A549 (cell line): ENCODE results near the gene HSPG2. TPM values are rescaled to one million over a fixed set of nuclear protein-coding genes. Genes with fewer than 3 reads are reported as not detected.

Source experiments
- ATAC-seq, 2 experiments: fragments of 200-7000 bp in 1 of 2; fragments of >200 bp in 1 of 2; cut with Nextera tagmentation in 1 of 2; cut with Tn5 transposase in 1 of 2; 3 replicates each; pipeline versions ENCODE4 v1.8.0 to v1.9.1; 2018 to 2020; ENCODE audit warnings: mild to moderate bottlenecking in 1 of 2, moderate library complexity in 1 of 2
- CTCF ChIA-PET: fragments of 300-600 bp; sonication (Branson Sonifier 250); formaldehyde crosslinking; extraction: SDS; loops from one replicate; lab custom pipeline; 2021; ENCODE audit warnings: antibody characterized with exemption, inconsistent platforms; lab: Yijun Ruan, JAX
- POLR2A ChIA-PET: fragments of 350-600 bp; formaldehyde crosslinking; extraction: SDS; loops from one replicate; lab custom pipeline; 2021; ENCODE audit warnings: antibody characterized with exemption, inconsistent platforms; lab: Yijun Ruan, JAX
- DNase-seq, 2 experiments: peaks; one replicate each; pipeline versions ENCODE4 v3.0.0 to v3.0.0-alpha.2; 2011 to 2016; ENCODE audit warnings: low read depth in 1 of 2, low spot score in 1 of 2
- FAIRE-seq: peaks from 2 replicates; lab custom pipeline; 2011; peaks lifted over from hg19 to GRCh38; lab: Jason Lieb, UNC
- H3K27ac ChIP-seq, 2 experiments: fragments of >200 bp; sonication (Bioruptor Twin); formaldehyde crosslinking; 3 replicates each; pipeline ENCODE4 v1.5.1; 2016 to 2017
- H3K4me1 ChIP-seq: fragments of >200 bp; sonication (Bioruptor Twin); formaldehyde crosslinking; 3 replicates; pipeline ENCODE4 v1.6.1; 2016
- H3K4me2 ChIP-seq: fragments of >200 bp; sonication (Bioruptor Twin); formaldehyde crosslinking; 3 replicates; pipeline ENCODE4 v1.6.1; 2016
- H3K4me3 ChIP-seq: fragments of >200 bp; sonication (Bioruptor Twin); formaldehyde crosslinking; 3 replicates; pipeline ENCODE4 v1.5.1; 2016
- H3K9me3 ChIP-seq: fragments of >200 bp; sonication (Bioruptor Twin); formaldehyde crosslinking; 3 replicates; pipeline ENCODE4 v1.6.1; 2016
- CBX2 ChIP-seq: fragments of 200-600 bp; sonication (generic); IDR thresholded peaks from 2 replicates; pipeline ENCODE4 v1.6.1; 2016; ENCODE audit warnings: low read depth, mild to moderate bottlenecking, borderline replicate concordance
- CBX8 ChIP-seq: fragments of 200-600 bp; sonication (generic); IDR thresholded peaks from 2 replicates; pipeline ENCODE4 v1.6.1; 2016
- CEBPB ChIP-seq, 2 experiments: fragments of >200 bp in 1 of 2; sonication (Bioruptor Twin) in 1 of 2; formaldehyde crosslinking in 1 of 2; IDR thresholded peaks; 2 replicates each; pipeline ENCODE4 v1.6.1; 2012 to 2016
- EHF ChIP-seq: fragments of 250-450 bp; sonication (Bioruptor Pico); IDR thresholded peaks from 2 replicates; pipeline ENCODE4 v1.5.0; 2020; ENCODE audit warnings: mild to moderate bottlenecking
- EP300 ChIP-seq, 2 experiments: fragments of >200 bp; sonication (Bioruptor Twin); formaldehyde crosslinking; IDR thresholded peaks; 2 replicates in 1 of 2; 3 replicates in 1 of 2; pipeline ENCODE4 v1.6.1; 2016 to 2017
- ESRRA ChIP-seq: fragments of 150-350 bp; IDR thresholded peaks from 2 replicates; pipeline ENCODE4 v1.6.1; 2014; ENCODE audit warnings: mild to moderate bottlenecking, low read length, borderline replicate concordance
- FOSB ChIP-seq: fragments of 250-450 bp; sonication (Bioruptor Pico); IDR thresholded peaks from 2 replicates; pipeline ENCODE4 v1.5.0; 2020; ENCODE audit warnings: mild to moderate bottlenecking, moderate library complexity
- GATA3 ChIP-seq: IDR thresholded peaks from 2 replicates; pipeline ENCODE4 v1.6.1; 2012; ENCODE audit warnings: borderline replicate concordance
- HEYL ChIP-seq: fragments of 250-450 bp; sonication (Bioruptor Pico); IDR thresholded peaks from 2 replicates; pipeline ENCODE4 v1.8.0; 2021; ENCODE audit warnings: mild to moderate bottlenecking, moderate library complexity
- HOXB5 ChIP-seq: fragments of 250-450 bp; sonication (Bioruptor Pico); IDR thresholded peaks from 2 replicates; pipeline ENCODE4 v1.5.0; 2020; ENCODE audit warnings: mild to moderate bottlenecking, moderate library complexity
- JUNB ChIP-seq: fragments of >200 bp; sonication (Bioruptor Twin); formaldehyde crosslinking; IDR thresholded peaks from 2 replicates; pipeline ENCODE4 v1.6.1; 2016
- MYC ChIP-seq: IDR thresholded peaks from 2 replicates; pipeline ENCODE4 v1.6.1; 2012; ENCODE audit warnings: mild to moderate bottlenecking, inconsistent platforms, low read length, improper control_type of control experiment, borderline replicate concordance
- NFE2L2 ChIP-seq: fragments of 150-350 bp; conservative IDR thresholded peaks from 2 replicates; pipeline ENCODE4 v1.6.1; 2014; ENCODE audit warnings: low read length
- RAD21 ChIP-seq, 2 experiments: fragments of >200 bp in 1 of 2; sonication (Bioruptor Twin) in 1 of 2; formaldehyde crosslinking in 1 of 2; IDR thresholded peaks in 1 of 2; conservative IDR thresholded peaks in 1 of 2; 2 replicates in 1 of 2; 3 replicates in 1 of 2; pipeline ENCODE4 v1.6.1; 2012 to 2018; ENCODE audit warnings: inconsistent platforms in 1 of 2
- RARB ChIP-seq: fragments of 250-450 bp; sonication (Bioruptor Pico); IDR thresholded peaks from 2 replicates; pipeline ENCODE4 v1.8.0; 2021; ENCODE audit warnings: mild to moderate bottlenecking, moderate library complexity
- SMC3 ChIP-seq: fragments of >200 bp; sonication (Bioruptor Twin); formaldehyde crosslinking; IDR thresholded peaks from 3 replicates; pipeline ENCODE4 v1.6.1; 2018; ENCODE audit warnings: inconsistent platforms
- ZNF302 ChIP-seq: fragments of 250-450 bp; sonication (Bioruptor Pico); IDR thresholded peaks from 2 replicates; pipeline ENCODE4 v1.9.0; 2021; ENCODE audit warnings: inconsistent platforms, mild to moderate bottlenecking, moderate library complexity
- ZSCAN20 ChIP-seq: fragments of 250-450 bp; sonication (Bioruptor Pico); IDR thresholded peaks from 2 replicates; pipeline ENCODE4 v1.8.0; 2022; ENCODE audit warnings: mild to moderate bottlenecking, moderate library complexity
- WGBS: methylation state at CpG from one replicate; pipeline ENCODE4 v1.1.6; 2017; ENCODE audit errors: missing lambda C conversion rate; 5-methylcytosine and 5-hydroxymethylcytosine counted together
- polyA plus RNA-seq, 4 experiments: library from polyadenylated mRNA; depleted of rRNA in 3 of 4; stranded (reverse); fragments of >200 nt; fragmentation: RNase III in 1 of 4; extraction: RNeasy Plus Mini Kit Qiagen cat#74134 plus additional on column Dnase treatment in 1 of 4; gene quantifications; 2 replicates in 3 of 4; 3 replicates in 1 of 4; pipeline ENCODE4 v1.2.3, GENCODE V29; 2011 to 2017
- TF ChIP-seq, protein P1 (sequence below): fragments of 450-650 bp; IDR thresholded peaks from 2 replicates; pipeline ENCODE4 v1.6.1; 2014; ENCODE audit warnings: antibody characterized with exemption
- TF ChIP-seq, protein P2 (sequence below): IDR thresholded peaks from 2 replicates; pipeline ENCODE4 v1.6.1; 2012
- TF ChIP-seq, protein P3 (sequence below): fragments of >200 bp; sonication (Bioruptor Twin); formaldehyde crosslinking; IDR thresholded peaks from 2 replicates; pipeline ENCODE4 v1.6.1; 2016
- TF ChIP-seq, protein P4 (sequence below): fragments of >200 bp; sonication (Bioruptor Twin); formaldehyde crosslinking; IDR thresholded peaks from 3 replicates; pipeline ENCODE4 v1.5.1; 2016
- TF ChIP-seq, protein P5 (sequence below): fragments of >200 bp; sonication (Bioruptor Twin); formaldehyde crosslinking; IDR thresholded peaks from 3 replicates; pipeline ENCODE4 v1.6.1; 2016

Gene HSPG2
- polyA plus RNA-seq, 2 of the 4 experiments (the other 2 are of a cell fraction) = 7.0 to 42.7 TPM

DNA sequence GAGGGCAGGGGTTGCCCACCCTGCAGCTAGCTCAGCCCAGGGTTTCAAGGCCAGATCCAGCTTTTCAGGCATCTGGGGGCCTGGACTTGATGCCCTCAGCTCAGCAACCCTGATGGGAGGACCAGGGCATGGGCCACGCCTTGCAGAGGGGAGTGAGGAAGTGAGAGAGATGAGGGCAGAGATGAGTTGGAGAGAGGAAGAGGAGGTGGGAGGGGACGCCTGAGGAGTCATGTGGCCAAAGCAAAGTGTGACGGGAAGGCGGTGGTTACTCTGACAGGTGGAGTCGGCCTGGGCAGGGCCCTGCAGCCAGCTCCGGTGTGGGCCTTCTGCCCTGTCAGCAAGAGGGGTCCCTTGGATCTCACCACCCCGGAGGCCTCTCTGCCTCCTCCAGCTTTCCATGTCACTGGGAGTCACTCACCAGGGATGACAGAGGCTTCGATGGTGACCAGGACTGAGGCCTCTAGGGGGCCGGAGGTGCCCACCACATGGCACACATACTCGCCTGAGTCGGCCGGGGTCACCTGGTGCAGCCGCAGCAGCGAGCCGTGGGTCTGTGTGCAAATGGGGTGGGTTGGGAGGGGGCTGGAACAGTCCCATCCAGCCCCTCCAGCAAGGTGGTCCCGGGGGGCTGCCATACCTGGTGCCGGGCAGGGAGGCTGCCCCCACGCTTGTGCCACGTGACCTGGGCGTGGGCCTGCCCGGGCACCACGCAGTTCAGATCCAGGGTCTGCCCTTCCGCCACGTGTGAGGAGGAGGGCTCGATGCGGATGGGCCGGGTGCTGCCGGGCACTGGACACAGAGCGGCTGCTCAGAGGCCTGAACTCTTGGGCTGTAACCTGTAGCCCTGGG is 84.6 kb downstream of the HSPG2 start:
- Histone ChIP-seq H3K27ac (no peak overlapping the region), H3K4me2 (no peak overlapping the region), H3K4me1 (0 out of 3 replicates have a peak, but pooled peaks cover 5% of the 10 kb centered on the region), H3K9me3 (no peaks in the 10 kb centered on the region), H3K4me3 (no peak overlapping the region)
- POLR2A ChIA-PET = no interaction called here
- CTCF ChIA-PET = no interaction called here
- ATAC-seq = no peak
- WGBS = 93% methylated on average over 7 of the region's 29 CpGs
- no peak for DNase-seq
- TF ChIP-seq RARB (CRISPR knock-in tag) (no peak), GATA3 (no peak), ESRRA (no peak), JUNB (no peak), NFE2L2 (no peak), CBX2 (no peak), RAD21 (conservative IDR thresholded peaks at IDR 0.05 in 1 of 2, IDR thresholded peaks at IDR 0.05 in 1 of 2) (no peak), MYC (no peak), HEYL (no peak), ZNF302 (CRISPR knock-in tag) (no peak), HOXB5 (CRISPR knock-in tag) (no peak), CEBPB (IDR thresholded peaks at IDR 0.05) (no peak), EHF (CRISPR knock-in tag) (no peak), FOSB (CRISPR knock-in tag) (no peak), CBX8 (no peak), SMC3 (no peak), EP300 (IDR thresholded peaks at IDR 0.05) (no peak)
- TF ChIP-seq, protein P1, sequence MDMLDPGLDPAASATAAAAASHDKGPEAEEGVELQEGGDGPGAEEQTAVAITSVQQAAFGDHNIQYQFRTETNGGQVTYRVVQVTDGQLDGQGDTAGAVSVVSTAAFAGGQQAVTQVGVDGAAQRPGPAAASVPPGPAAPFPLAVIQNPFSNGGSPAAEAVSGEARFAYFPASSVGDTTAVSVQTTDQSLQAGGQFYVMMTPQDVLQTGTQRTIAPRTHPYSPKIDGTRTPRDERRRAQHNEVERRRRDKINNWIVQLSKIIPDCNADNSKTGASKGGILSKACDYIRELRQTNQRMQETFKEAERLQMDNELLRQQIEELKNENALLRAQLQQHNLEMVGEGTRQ = no peak
- TF ChIP-seq, protein P2, sequence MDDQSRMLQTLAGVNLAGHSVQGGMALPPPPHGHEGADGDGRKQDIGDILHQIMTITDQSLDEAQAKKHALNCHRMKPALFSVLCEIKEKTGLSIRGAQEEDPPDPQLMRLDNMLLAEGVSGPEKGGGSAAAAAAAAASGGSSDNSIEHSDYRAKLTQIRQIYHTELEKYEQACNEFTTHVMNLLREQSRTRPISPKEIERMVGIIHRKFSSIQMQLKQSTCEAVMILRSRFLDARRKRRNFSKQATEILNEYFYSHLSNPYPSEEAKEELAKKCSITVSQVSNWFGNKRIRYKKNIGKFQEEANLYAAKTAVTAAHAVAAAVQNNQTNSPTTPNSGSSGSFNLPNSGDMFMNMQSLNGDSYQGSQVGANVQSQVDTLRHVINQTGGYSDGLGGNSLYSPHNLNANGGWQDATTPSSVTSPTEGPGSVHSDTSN = no peak
- TF ChIP-seq, protein P3, sequence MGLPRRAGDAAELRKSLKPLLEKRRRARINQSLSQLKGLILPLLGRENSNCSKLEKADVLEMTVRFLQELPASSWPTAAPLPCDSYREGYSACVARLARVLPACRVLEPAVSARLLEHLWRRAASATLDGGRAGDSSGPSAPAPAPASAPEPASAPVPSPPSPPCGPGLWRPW = no peak
- FAIRE-seq = no peak

DNA sequence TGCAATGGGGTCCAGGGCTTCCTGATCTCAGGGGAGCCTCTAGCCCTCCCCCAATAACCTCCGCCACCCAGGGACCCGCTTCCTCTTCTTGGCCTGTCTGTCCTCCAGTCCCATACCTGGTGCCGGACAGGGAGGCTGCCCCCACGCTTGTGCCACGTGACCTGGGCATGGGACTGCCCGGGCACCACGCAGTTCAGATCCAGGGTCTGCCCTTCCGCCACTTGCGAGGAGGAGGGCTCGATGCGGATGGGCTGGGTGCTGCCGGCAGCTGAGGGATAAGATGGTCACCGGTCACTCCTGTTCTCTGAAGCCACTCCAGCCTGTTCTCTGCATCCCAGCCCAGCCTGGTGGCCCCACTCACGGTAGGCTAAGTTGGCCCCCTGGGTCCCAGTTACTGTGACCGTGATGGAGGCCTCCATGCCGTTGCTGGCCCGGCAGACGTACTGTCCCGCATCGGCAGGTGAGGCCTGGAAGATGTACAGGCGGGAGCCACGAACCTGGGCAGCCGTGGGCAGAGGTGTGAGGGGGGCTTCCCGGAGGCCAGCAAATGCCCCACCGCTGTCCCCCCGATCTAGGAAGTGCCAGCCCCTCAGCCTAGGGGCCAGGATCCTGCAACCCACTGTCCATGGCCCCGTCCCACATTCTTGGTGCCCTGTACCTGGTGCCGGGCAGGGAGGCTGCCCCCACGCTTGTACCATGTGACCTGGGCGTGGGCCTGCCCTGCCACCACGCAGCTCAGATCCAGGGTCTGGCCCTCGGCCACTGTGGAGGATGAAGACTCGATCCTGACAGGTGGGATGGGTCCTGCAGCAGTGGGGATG is 85.5 kb downstream of the HSPG2 start:
- WGBS = 97% methylated on average over 14 of the region's 33 CpGs
- POLR2A ChIA-PET = no interaction called here
- CTCF ChIA-PET = interaction anchor here (0.6 to 1.0 kb wide), 2 partner anchors 89 to 112 kb away, joined by 3 to 4 read pairs; no protein-coding TSS in a partner anchor

More for the DNA sequence above, 85.5 kb downstream of the HSPG2 start:
- H3K27ac ChIP-seq = no peak overlapping the region
- no peak for ATAC-seq
- TF ChIP-seq, protein P4, sequence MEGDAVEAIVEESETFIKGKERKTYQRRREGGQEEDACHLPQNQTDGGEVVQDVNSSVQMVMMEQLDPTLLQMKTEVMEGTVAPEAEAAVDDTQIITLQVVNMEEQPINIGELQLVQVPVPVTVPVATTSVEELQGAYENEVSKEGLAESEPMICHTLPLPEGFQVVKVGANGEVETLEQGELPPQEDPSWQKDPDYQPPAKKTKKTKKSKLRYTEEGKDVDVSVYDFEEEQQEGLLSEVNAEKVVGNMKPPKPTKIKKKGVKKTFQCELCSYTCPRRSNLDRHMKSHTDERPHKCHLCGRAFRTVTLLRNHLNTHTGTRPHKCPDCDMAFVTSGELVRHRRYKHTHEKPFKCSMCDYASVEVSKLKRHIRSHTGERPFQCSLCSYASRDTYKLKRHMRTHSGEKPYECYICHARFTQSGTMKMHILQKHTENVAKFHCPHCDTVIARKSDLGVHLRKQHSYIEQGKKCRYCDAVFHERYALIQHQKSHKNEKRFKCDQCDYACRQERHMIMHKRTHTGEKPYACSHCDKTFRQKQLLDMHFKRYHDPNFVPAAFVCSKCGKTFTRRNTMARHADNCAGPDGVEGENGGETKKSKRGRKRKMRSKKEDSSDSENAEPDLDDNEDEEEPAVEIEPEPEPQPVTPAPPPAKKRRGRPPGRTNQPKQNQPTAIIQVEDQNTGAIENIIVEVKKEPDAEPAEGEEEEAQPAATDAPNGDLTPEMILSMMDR = no peak
- TF ChIP-seq ZSCAN20 (CRISPR knock-in tag) (no peak), MYC (no peak), CBX2 (no peak)
- TF ChIP-seq, protein P5, sequence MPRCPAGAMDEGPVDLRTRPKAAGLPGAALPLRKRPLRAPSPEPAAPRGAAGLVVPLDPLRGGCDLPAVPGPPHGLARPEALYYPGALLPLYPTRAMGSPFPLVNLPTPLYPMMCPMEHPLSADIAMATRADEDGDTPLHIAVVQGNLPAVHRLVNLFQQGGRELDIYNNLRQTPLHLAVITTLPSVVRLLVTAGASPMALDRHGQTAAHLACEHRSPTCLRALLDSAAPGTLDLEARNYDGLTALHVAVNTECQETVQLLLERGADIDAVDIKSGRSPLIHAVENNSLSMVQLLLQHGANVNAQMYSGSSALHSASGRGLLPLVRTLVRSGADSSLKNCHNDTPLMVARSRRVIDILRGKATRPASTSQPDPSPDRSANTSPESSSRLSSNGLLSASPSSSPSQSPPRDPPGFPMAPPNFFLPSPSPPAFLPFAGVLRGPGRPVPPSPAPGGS = no peak
- FAIRE-seq = no peak
- H3K4me3 ChIP-seq = no peak overlapping the region
- H3K4me1 ChIP-seq = 0 out of 3 replicates have a peak, but pooled peaks cover 5% of the 10 kb centered on the region
- H3K9me3 ChIP-seq = no peaks in the 10 kb centered on the region
- no peak for DNase-seq
- no peak overlapping the region for H3K4me2 ChIP-seq
